AG09319 (cell line): ENCODE measurements around the gene UIMC1.
A peak's percentile ranks its signal among the peaks of the same experiment; 100 is the strongest.
"Not testable (repeated sequence)": the region's sequence is repeated elsewhere in the genome, so short reads cannot be mapped to it uniquely, and the experiment has no call there.

Source experiments
- DNase-seq: peaks from one replicate; pipeline ENCODE4 v3.0.0-alpha.2; 2010; ENCODE audit warnings: low read depth; ENCODE audit errors: extremely low read depth
- CTCF ChIP-seq: IDR thresholded peaks from 2 replicates; pipeline ENCODE4 v1.5.1; 2011; ENCODE audit warnings: low read depth, mild to moderate bottlenecking, inconsistent platforms, low read length, moderate library complexity

Gene UIMC1

DNA sequence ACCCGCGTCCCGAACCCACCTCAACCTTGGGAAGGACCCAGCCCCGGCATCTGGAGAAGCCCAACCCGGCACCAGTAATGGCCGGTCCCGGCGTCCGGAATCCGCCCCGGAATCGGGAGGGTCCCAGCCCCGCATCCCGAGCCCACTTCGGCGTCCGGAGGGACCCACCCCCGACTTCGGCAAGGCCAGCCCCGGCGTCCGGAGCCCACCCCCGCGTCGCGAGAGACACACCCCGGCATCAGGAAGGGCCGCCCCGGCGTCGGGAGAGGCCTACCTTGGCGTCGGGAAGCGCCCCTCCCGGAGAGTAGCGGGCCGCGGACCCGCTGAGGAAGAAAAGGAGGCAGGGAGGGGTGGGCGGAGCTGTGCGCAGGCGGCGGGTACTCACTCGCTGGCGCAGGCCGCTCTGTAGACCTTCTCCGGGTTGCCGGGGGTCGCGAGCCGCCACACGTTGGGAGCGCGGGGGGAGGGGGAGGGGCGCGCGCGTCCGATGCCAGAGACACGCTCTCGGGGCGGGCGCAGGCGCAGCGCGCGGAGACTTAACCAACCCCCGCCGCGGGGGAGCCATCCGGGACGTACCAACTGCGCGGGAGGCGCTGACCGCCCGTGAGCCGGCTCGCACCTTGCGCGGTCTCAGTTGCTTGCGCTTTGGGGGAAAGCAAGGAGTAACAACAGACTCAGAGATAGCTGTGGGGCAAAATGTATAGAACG, at the start of gene UIMC1:
TSS of gene UIMC1 (minus strand) at position 515 of the 708 bp plus-strand sequence. CDS start 24,164 bp downstream, outside the sequence.
- DNase-seq: peak; percentile 76

GRCh38 chr5:177049285-177049684, 42.7 kb upstream of the UIMC1 start:
- TF ChIP-seq CTCF: no peak
- DNase-seq: no peak

More for the DNA sequence above, at the start of gene UIMC1:
- no peak for TF ChIP-seq CTCF

- DNase-seq: not testable (repeated sequence)
Observed at GRCh38 chr5:177048531-177048930, 42.0 kb upstream of the UIMC1 start.

DNA sequence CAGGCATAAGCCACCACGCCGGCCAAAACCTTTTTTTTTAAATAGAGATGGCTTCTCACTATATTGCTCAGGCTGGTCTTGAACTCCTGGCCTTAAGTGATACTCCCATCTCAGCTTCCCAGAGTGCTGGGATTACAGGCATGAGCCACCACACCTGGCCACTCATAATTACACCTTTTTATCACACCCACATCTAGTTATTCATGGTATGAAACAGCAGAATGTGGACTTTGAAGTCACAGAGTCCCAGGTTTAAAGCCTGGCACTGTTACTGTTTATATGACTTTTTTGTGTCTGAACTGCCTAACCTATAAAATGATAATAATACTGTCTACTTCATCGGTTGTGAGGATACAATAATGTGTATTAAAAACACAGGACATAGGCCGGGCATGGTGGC, 39.1 kb upstream of the UIMC1 start:
- TF ChIP-seq CTCF: no peak
- DNase-seq: no peak

DNA sequence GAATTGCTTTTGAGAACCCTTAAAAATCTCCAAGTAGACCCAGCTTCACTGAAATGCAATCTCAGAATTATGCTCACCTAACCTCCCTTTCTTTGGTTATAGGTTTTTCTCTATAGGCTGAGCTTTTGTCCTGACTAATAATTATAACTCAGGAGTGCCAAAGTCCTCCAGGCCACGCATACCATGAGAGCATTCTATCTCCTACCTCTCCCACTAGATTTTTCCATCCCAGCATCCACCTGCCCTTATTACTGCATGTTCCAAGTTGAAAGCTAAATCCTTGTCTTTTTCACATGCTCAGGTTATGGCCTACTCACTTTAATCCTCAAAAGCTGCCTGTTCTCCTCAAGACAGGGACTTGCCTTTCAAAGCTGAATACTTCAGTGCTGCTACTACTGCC, 38.1 kb upstream of the UIMC1 start:
- DNase-seq: no peak
- TF ChIP-seq CTCF: no peak

DNA sequence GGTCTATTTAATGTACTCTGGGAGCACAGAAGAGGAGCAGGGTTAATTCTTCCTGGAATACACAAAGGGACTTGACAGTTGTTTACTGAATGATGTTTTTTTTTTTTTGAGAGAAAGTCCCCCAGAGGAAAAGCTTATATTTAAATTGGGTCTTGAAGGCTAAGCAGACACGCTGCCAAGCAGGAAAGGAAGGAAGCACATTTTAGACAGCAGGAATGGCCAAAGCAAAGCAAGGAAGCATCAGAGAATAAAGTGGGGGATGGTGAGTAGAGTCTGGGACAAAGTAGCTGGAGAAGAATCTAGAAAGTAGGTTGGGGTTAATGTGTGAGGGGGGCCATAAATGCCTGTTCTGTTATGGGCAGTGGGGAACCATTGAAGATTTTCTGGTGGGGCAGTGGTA, 37.4 kb upstream of the UIMC1 start:
- DNase-seq: no peak
- TF ChIP-seq CTCF: no peak

DNA sequence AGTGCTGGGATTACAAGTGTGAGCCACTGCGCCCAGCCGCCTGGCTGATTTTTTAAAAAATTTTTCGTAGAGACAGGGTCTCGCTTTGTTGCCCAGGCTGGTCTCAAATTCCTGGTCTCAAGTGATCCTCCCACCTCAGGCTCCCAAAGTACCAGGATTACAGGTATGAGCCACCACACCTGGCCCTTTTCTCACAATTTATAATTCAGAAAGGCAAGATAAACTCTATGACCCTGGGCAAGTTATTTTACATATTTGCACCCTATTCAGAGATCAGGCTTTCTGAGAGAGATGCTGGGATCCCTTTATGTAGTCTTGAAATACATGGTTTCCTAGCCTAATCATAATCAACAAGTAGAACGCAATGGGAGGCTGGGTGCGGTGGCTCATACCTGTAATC, 36.5 kb upstream of the UIMC1 start:
- TF ChIP-seq CTCF: no peak
- DNase-seq: no peak

DNA sequence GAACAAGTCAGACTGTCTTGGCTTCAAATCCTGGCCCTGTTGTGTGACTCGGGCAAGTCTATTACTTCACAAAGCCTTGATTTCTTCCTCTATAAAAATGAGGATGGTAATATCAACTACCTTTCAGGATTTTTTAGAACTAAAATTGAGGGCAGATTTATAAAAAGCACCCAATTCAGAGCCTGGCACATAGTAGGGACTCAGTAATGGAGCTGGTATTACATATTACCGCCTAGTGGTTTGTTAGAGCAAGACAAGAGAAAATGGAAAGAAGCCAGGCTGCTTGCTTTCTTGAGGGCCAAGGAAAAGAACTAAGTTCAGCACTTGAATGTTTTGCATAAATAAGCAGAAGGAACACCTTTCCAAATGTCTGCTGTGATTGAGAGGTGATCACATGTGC, 35.4 kb upstream of the UIMC1 start:
- no peak for TF ChIP-seq CTCF
- DNase-seq: no peak
